ENCODE data around the gene RELN.
"Not testable (repeated sequence)": the region's sequence is repeated elsewhere in the genome, so short reads cannot be mapped to it uniquely, and the experiment has no call there.

The RELN gene

DNA sequence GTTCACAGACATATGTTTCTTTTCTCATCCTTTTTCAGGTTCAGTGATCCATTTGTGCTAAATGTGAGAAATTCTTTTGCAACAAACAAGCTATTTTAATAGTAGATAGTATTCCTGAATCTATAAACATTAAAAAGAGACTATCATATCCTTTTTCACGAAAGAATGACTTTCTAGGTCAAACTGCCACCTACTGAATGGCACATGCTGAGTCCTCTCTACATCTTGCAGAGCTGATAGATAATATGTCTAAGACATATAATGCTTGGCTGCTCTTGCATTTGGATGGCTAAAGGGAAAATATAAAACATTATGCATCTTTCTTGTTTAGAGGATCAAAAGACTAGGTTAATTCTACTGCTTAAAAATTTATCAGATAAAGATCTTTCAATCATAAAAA is 429.3 kb downstream of the RELN start:
- DNase-seq (ENCODE audit: low read depth), result no peak

GRCh38 chr7:103551016-103551415 is 438.4 kb downstream of the RELN start:
- no peak for DNase-seq (ENCODE audit: low read depth)

- no peak for DNase-seq (ENCODE audit: low read depth)
Observed at GRCh38 chr7:103549786-103550185, 439.7 kb downstream of the RELN start.

- DNase-seq (ENCODE audit: low read depth), result no peak
Observed at GRCh38 chr7:103547451-103548284, 441.8 kb downstream of the RELN start.

- DNase-seq (ENCODE audit: low read depth), result no peak
Observed at GRCh38 chr7:103542470-103542869, 447.0 kb downstream of the RELN start.

- no peak for DNase-seq (ENCODE audit: low read depth)
Observed at GRCh38 chr7:103541947-103542346, 447.5 kb downstream of the RELN start.

DNA sequence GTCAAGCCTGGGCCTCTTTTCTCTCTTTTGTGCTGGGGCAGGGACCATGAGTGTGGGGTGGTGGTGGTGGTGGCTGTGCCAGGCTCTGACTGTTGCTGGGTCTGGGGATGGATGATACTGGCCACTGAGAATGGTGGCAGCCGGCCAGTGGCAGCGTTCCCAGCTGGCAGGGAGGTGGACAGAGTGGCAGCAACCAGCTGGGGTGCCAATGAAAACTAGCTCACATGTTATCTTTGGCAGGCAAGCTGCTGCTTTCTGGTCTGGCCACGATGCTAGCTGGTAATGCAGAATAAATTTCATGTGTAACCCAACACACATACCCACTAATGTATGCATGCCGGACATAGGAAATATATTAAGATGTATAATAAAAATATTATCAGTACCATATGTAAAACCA is 448.4 kb downstream of the RELN start:
- DNase-seq (ENCODE audit: low read depth), result no peak

DNA sequence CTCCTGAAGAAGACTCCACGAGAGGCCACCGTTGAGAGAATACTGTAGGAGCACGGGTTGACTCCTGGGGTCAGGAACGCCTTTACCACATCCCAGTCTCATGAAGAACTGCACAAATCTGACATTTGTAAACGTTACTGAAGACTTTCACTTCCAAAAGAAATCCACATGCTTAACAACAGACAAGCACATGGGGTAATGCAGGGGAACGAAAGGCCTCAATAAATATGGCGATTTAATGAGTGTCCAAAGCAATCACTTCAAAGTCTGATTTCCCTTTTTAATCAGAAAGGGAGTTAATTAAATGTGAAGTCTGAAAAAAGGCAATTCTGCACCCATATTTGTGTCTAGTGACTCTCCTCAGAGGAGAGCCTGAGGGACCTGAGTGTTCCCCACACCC is 449.1 kb downstream of the RELN start:
- DNase-seq (ENCODE audit: low read depth), result no peak

- no peak for DNase-seq (ENCODE audit: low read depth)
Observed at GRCh38 chr7:103539875-103540274, 449.6 kb downstream of the RELN start.

DNA sequence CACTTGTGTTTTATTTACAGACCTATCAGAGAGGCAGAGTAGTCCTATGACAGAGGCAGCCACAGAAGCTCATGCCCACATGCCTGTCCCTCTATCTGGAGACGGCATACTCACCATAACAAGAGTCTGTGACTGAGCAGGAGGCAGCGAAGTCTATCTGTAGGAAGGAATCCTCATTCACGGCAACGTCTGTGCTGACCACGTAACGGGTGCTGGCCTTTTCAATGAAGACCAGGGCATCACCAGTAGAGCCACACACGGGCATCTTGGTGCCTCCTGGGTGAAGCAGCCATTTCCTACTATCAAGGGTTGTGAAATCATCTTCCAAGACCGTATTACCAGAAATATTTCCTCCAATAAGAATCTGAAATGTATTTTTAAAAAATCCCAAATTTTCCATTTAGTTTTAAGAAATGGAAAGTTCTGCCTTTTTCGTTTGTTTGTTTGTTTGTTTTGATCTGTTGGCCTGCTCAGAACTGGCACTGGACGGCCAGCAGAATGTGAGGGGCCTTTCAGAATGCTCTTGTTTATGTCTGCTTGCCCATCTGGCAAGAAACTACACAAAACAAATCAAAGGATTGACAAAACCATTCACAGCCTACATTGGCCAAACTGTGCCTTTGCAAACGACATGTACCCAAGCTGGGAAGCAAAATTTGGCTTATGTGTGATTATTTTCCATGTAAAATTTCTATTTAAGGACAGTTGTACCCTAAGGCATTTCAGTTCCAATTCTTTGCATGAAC is 450.3 kb downstream of the RELN start:
- no peak for DNase-seq (ENCODE audit: low read depth)

- DNase-seq (ENCODE audit: low read depth), result no peak
Observed at GRCh38 chr7:103533761-103534160, 455.7 kb downstream of the RELN start.

GRCh38 chr7:103532955-103533354 is 456.5 kb downstream of the RELN start:
- no peak for DNase-seq (ENCODE audit: low read depth)

DNA sequence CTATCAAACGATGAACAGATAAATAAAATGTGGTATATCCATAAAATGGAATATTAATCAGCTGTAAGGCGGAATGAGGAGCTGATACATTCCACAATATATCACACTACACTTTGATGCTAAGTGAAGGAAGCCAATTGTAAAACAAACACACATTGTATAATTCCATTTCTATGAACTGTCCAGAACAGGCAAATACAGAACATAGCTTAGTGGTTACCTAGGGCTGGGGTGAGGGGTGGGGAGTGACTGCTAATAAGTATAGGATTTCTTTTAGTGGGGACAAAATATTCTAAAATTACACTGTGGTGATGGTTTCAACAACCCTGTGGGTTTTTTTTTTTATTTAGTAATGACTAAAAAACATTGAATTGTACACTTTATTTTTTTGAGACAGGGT is 461.3 kb downstream of the RELN start:
- DNase-seq (ENCODE audit: low read depth), result no peak

- DNase-seq (ENCODE audit: low read depth), result no peak
Observed at GRCh38 chr7:103525937-103526336, 463.5 kb downstream of the RELN start.

- DNase-seq (ENCODE audit: low read depth), result peak; percentile 31
Observed at GRCh38 chr7:103524042-103524907, 465.2 kb downstream of the RELN start.

- no peak for DNase-seq (ENCODE audit: low read depth)
Observed at GRCh38 chr7:103521937-103522336, 467.5 kb downstream of the RELN start.

- no peak for DNase-seq (ENCODE audit: low read depth)
Observed at GRCh38 chr7:103504505-103505135, 484.8 kb downstream of the RELN start.

DNA sequence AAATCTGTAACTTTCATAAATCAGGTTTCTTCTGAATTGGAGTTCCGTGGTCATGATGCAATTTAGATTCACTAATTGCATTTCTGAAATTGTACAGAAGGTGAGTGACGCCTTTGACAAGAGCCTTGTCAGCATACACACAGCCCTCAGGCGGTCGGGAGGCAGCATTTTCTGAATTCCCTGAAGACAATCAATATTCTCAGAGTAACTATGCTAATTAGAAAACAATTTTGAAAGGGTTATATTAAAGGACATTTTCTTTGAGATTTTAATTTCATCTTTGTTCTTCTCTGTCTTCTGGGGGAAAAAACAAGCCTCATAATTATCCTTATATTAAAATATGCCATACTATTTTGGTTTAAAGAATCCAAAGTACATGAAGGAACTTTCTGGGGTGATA is 488.3 kb downstream of the RELN start:
- DNase-seq (ENCODE audit: low read depth), result no peak

DNA sequence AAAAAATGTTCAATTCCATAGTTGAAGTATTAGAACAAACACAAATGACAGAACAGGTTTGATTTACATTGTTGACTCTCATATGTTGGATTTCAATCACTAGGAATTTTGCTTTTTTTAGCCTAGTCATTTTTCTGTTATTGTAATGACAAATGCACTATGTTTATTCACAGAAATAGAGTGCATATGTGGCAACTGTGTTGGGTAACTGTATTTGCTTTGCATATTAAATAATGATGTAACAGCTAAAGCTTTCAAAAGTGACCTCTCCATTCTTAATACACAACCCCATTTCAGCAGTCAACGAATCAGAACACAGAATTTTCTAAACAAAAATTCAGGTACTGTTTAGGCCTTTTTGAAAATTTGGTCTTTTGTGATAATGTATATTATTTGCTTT is 489.5 kb downstream of the RELN start:
- no peak for DNase-seq (ENCODE audit: low read depth)

- DNase-seq (ENCODE audit: low read depth), result no peak
Observed at GRCh38 chr7:103487419-103487818, 502.0 kb downstream of the RELN start.

DNA sequence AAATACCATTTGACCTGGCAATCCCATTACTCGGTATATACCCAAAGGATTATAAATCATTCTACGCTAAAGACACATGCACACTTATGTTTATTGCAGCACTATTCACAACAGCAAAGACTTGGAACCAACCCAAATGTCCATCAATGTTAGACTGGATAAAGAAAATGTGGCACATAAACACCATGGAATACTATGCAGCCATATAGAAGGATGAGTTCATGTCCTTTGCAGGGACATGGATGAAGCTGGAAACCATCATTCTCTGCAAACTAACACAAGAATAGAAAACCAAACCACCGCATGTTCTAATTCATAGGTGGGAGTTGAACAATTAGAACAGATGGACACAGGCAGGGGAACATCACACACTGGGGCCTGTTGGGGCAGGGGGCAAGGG is 502.6 kb downstream of the RELN start:
- DNase-seq (ENCODE audit: low read depth), result not testable (repeated sequence)

DNA sequence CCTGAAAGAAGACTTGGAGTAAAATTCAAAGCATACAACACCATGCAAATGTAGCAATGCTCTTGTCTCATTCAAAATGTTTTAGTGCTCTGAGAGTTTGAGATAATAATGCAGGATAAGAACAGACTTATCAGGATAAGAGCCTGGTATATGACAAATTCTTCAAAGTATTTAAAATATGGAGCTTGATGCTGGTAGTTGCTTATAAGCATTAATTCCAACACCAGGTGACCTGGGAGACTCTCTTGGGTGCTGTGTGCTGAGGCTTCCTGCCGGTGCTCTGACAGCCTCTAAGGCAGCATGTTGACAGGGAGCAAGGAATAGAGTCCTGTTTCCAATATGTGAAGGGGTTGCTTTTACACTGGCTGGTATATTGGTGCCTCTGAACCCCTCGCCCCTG is 508.7 kb downstream of the RELN start:
- no peak for DNase-seq (ENCODE audit: low read depth)

Measured in fibroblast of the conjunctiva (primary cell).